Erythroblast (primary cell): ENCODE data around the gene LAMB2.

Source experiments
- DNase-seq, 2 experiments: peaks; one replicate each; lab custom pipeline; 2025; lab: John Stamatoyannopoulos, UW
- GATA1 ChIP-seq: IDR thresholded peaks from 2 replicates; pipeline ENCODE4 v1.6.1; 2011; ENCODE audit warnings: low read depth, mild to moderate bottlenecking, control low read depth, low read length, moderate library complexity
- POLR2A ChIP-seq: IDR thresholded peaks from 2 replicates; pipeline ENCODE4 v1.6.1; 2011; ENCODE audit warnings: mild to moderate bottlenecking, low read length

The LAMB2 gene

GRCh38 chr3:49132437-49133225 lies at the start of gene LAMB2:
Gene LAMB2, minus strand, starts transcription at chr3:49133050. Its CDS starts 183 bp downstream, at chr3:49132867.
- DNase-seq: no peak
- TF ChIP-seq GATA1 (no peak), POLR2A (no peak)

DNA sequence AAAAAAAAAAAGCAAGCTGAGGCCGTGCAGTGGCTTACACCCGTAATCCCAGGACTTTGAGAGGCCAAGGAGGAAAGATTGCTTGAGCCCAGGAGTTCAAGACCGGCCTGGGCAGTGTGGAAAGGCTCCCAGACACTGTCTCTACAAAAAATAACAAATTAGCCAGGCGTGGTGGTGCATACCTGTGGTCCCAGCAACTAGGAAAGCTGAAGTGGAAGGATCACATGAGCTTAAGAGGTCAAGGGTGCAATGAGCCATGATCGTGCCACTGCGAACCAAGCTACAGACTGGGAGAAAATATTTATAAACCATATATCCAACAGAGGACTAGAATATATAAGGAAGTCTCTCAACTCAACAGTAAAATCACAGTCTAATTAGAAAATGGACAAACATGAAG lies 48.5 kb upstream of the LAMB2 start:
- no peak for TF ChIP-seq GATA1
- TF ChIP-seq POLR2A: no peak
- DNase-seq: no peak

DNA sequence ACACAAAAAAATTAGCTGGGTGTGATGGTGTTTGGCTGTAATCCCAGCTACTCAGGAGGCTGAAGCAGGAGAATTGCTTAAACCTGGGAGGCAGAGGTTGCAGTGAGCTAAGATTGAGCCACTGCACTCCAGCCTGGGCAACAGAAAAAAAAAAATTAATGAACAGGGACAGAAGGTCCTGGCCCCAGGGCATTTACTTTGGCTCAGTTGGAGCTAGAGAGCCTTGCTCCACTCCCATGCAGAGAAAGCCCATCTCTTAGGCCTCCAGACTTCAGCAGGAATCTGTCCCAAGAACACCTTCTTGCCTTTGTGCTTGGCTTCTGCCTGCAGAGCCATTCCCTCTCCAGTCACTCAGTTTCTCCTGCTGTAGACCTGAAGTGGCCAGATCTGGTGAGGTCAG lies 47.3 kb upstream of the LAMB2 start:
- no peak for DNase-seq
- TF ChIP-seq POLR2A (no peak), GATA1 (no peak)

DNA sequence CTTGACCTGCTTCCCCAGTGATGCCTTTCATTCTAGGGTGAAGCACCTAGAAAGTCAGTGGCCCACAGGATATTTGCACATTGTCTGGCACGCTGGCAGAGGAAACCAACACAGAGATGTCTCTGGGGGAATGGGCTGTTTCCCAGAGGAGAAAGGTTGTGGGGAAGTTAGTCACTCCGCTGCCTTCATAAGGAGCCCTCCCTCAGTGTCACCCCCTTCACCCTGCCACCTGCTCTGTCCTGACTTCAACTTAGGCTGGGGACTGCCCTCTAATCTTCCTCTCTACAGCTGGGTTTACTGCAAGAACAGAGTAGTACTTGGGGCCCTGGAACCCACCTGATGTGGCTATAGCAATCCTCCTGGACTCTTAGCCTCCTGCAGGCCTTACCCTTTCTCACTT lies 44.2 kb upstream of the LAMB2 start:
- TF ChIP-seq GATA1 (no peak), POLR2A (peak; percentile 22)
- no peak for DNase-seq

DNA sequence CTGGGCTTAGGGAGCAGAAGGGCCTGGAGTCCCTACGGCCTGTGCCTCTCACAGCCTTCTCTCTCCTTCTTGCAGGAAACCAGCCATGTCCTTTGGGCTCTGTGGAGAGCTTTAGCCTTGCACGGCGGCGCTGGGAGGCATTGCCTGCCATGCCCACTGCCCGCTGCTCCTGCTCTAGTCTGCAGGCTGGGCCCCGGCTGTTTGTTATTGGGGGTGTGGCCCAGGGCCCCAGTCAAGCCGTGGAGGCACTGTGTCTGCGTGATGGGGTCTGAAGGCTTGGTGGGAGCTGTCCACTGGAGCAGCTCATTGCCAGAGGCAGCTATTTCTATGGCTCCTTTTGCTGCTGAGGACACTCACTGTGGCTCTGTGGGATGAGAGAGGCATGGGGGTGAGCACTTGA lies 42.7 kb upstream of the LAMB2 start:
- DNase-seq: no peak
- no peak for TF ChIP-seq GATA1
- no peak for TF ChIP-seq POLR2A

- no peak for TF ChIP-seq GATA1
- no peak for TF ChIP-seq POLR2A
- DNase-seq: no peak
These were observed 41.6 kb upstream of the LAMB2 start for GRCh38 chr3:49174397-49174985.

DNA sequence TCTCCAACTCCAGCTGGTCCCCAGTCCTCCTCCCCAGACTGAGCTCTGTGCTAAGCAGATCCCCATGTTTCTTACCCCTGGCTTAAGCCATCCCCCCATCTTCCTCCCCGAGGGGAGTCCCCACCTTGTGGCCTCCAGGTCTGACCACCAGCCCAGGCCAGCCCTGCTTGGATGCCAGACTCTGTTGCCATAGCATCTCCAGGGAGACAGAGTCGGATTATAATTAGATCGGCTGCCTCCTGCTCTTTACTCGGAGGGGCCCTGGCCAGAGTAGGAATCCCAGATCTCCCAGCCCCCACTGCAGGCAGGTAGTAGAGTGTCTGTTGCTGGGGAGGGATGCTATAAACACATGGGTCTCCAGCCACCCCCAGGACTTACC lies 40.9 kb upstream of the LAMB2 start:
- TF ChIP-seq POLR2A (no peak), GATA1 (no peak)
- no peak for DNase-seq

DNA sequence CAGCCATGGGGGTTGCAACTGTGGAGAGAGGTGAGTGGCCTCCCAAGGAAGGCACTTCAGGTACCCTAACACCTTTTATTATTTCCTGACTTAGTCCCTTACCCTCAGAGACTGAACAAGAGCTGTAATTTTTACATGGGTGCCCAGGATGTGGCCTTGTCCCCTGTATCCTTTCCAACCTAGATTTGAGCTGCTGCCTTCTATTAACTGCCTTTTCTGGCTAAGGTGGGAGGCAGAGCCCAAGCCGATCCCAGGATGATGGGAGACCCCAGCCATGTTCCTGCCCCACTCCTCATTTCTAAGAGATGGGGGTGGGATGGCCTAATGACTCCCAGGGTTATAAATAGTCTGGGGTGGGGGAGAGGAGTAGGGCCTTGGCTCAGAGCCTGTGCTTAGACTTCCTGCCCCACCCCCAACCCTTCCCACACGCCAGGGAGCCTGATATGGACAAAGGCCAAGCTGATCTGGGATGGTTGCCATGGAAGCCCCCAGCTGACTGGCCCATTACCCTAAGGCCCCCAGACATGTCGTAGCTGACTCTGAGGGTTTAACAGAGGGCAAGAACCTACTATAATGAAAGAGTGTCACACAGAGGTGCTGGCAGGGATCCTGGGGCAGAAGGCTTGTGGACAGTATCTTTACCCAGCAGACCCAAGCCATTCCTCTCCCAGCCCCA lies 40.4 kb upstream of the LAMB2 start:
- DNase-seq: peak; percentile 86 to 88

GRCh38 chr3:49172551-49173041 lies 39.7 kb upstream of the LAMB2 start:
- DNase-seq: peak; percentile 31 to 52
- TF ChIP-seq GATA1 (no peak), POLR2A (no peak)

More for the DNA sequence above, 40.4 kb upstream of the LAMB2 start:
- no peak for TF ChIP-seq GATA1
- TF ChIP-seq POLR2A: peak; percentile 28

DNA sequence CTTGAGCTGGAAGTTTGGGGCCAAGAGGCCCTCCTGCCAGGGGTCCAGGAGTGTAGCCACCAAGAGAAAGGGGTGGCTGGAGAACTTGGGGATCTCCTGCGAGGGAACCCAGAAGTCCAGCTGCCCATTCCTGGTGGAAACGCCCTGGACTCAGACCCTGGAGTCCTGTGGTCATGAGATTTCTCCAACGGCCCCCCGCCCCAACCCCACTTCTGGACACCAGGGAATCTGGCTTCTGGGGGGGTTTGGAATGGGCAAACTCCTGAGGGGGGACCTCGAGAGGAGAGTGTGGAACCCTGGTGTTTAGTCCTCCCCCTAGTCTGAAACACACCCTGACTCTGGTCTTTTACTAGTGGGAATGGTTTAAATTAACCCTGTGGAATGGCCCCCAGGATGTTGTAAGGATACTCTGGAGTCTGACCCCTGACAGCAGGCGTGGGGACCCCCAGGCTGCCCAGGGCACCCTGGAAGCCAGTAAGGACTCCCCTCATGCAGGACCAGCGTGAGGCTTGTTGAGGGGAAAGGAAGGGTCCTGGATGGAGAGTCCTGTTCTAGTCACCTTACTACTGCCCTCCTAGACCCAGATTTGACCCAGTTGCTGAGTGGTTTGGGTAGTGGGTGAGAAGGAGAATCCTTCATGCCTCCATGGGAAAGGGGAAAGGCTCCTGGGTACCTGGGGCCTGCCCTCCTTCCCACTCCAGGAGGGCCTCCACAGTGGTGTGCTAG lies 39.1 kb upstream of the LAMB2 start:
- peak in 1 of 2 experiments; percentile 57 for DNase-seq
- peak; percentile 30 for TF ChIP-seq POLR2A
- TF ChIP-seq GATA1: no peak

GRCh38 chr3:49171119-49171774 lies 38.4 kb upstream of the LAMB2 start, which contains the start of gene KLHDC8B:
Gene KLHDC8B, plus strand, starts transcription at chr3:49171598. Its CDS starts 1,172 bp downstream, at chr3:49172770.
- TF ChIP-seq POLR2A (peak; percentile 66), GATA1 (no peak)
- DNase-seq: peak; percentile 93 to 95

GRCh38 chr3:49170744-49171118 lies 37.9 kb upstream of the LAMB2 start:
- no peak for TF ChIP-seq POLR2A

More at GRCh38 chr3:49170744-49171118, 37.9 kb upstream of the LAMB2 start:
- peak in 1 of 2 experiments; percentile 53 for DNase-seq
